Effector memory CD4-positive, alpha-beta T cell (primary cell): ENCODE results near the gene PPM1F.

Experiments
- DNase-seq, 3 donors: peaks; one replicate each; pipeline ENCODE4 v3.0.0-alpha.2; 2020
- H3K27ac ChIP-seq: 2 replicates; pipeline ENCODE4 v1.7.0; 2013; ENCODE audit warnings: mild to moderate bottlenecking, low read length, moderate library complexity; ENCODE audit not compliant: insufficient read depth, poor library complexity, severe bottlenecking
- H3K27me3 ChIP-seq: replicated peaks from 2 replicates; pipeline ENCODE4 v1.7.0; 2013; ENCODE audit warnings: mild to moderate bottlenecking, low read length; ENCODE audit not compliant: insufficient read depth, control insufficient read depth, poor library complexity, severe bottlenecking
- H3K36me3 ChIP-seq: 2 replicates; pipeline ENCODE4 v1.7.0; 2013; ENCODE audit warnings: mild to moderate bottlenecking, low read length, moderate library complexity; ENCODE audit not compliant: control insufficient read depth, insufficient read depth
- H3K4me1 ChIP-seq: 2 replicates; pipeline ENCODE4 v1.7.0; 2013; ENCODE audit warnings: low read length, mild to moderate bottlenecking; ENCODE audit not compliant: control insufficient read depth, insufficient read depth, poor library complexity, severe bottlenecking
- H3K4me3 ChIP-seq: 2 replicates; pipeline ENCODE4 v1.7.0; 2013; ENCODE audit warnings: low read length, low read depth, mild to moderate bottlenecking; ENCODE audit not compliant: insufficient read depth, poor library complexity, severe bottlenecking
- H3K9me3 ChIP-seq: 2 replicates; pipeline ENCODE4 v1.7.0; 2013; ENCODE audit warnings: mild to moderate bottlenecking, low read length, moderate library complexity; ENCODE audit not compliant: control insufficient read depth

PPM1F gene

GRCh38 chr22:21933413-21933812 is 19.2 kb downstream of the PPM1F start:
- DNase-seq, result no peak
- no peaks in the 10 kb centered on the region for H3K9me3 ChIP-seq
- H3K27ac ChIP-seq, result no peak overlapping the region
- H3K36me3 ChIP-seq, result peaks cover 26% of the 10 kb centered on the region
- H3K4me1 ChIP-seq, result peaks cover 6% of the 10 kb centered on the region
- no peak overlapping the region for H3K4me3 ChIP-seq
- H3K27me3 ChIP-seq, result no peaks in the 10 kb centered on the region

- H3K36me3 ChIP-seq, result peaks cover 26% of the 10 kb centered on the region
- no peak overlapping the region for H3K4me3 ChIP-seq
- no peak for DNase-seq
- no peaks in the 10 kb centered on the region for H3K4me1 ChIP-seq
- H3K27me3 ChIP-seq, result no peaks in the 10 kb centered on the region
- H3K9me3 ChIP-seq, result no peaks in the 10 kb centered on the region
- H3K27ac ChIP-seq, result no peak overlapping the region
Observed at GRCh38 chr22:21932347-21932746, 20.3 kb downstream of the PPM1F start.

- Histone ChIP-seq H3K27me3 (no peaks in the 10 kb centered on the region), H3K4me3 (no peak overlapping the region), H3K9me3 (no peaks in the 10 kb centered on the region), H3K36me3 (peaks cover 26% of the 10 kb centered on the region), H3K27ac (no peak overlapping the region), H3K4me1 (no peaks in the 10 kb centered on the region)
- no peak for DNase-seq
Observed at GRCh38 chr22:21931056-21931455, 21.6 kb downstream of the PPM1F start.

- no peak for DNase-seq
- H3K27ac ChIP-seq, result no peak overlapping the region
- H3K36me3 ChIP-seq, result peaks cover 26% of the 10 kb centered on the region
- no peaks in the 10 kb centered on the region for H3K9me3 ChIP-seq
- no peaks in the 10 kb centered on the region for H3K4me1 ChIP-seq
- H3K27me3 ChIP-seq, result no peaks in the 10 kb centered on the region
- no peak overlapping the region for H3K4me3 ChIP-seq
Observed at GRCh38 chr22:21929253-21929652, 23.4 kb downstream of the PPM1F start.

GRCh38 chr22:21928048-21928447 is 24.6 kb downstream of the PPM1F start:
- H3K9me3 ChIP-seq, result no peaks in the 10 kb centered on the region
- no peak for DNase-seq
- no peak overlapping the region for H3K4me3 ChIP-seq
- no peaks in the 10 kb centered on the region for H3K27me3 ChIP-seq
- H3K36me3 ChIP-seq, result peaks cover 21% of the 10 kb centered on the region
- H3K4me1 ChIP-seq, result no peaks in the 10 kb centered on the region
- no peak overlapping the region for H3K27ac ChIP-seq

GRCh38 chr22:21927174-21927823 is 25.3 kb downstream of the PPM1F start:
- Histone ChIP-seq H3K27me3 (no peaks in the 10 kb centered on the region), H3K27ac (no peak overlapping the region), H3K4me3 (no peak overlapping the region), H3K36me3 (peaks cover 13% of the 10 kb centered on the region), H3K9me3 (no peaks in the 10 kb centered on the region), H3K4me1 (no peaks in the 10 kb centered on the region)
- no peak for DNase-seq

- H3K4me1 ChIP-seq, result no peaks in the 10 kb centered on the region
- H3K4me3 ChIP-seq, result no peak overlapping the region
- H3K9me3 ChIP-seq, result no peaks in the 10 kb centered on the region
- H3K36me3 ChIP-seq, result peaks cover 10% of the 10 kb centered on the region
- no peak for DNase-seq
- no peak overlapping the region for H3K27ac ChIP-seq
- H3K27me3 ChIP-seq, result no peaks in the 10 kb centered on the region
Observed at GRCh38 chr22:21926728-21927127, 25.9 kb downstream of the PPM1F start.

- DNase-seq, result no peak
- peaks cover 4% of the 10 kb centered on the region for H3K36me3 ChIP-seq
- no peaks in the 10 kb centered on the region for H3K4me1 ChIP-seq
Observed at GRCh38 chr22:21923163-21923561, 29.5 kb downstream of the PPM1F start.

GRCh38 chr22:21922370-21923162 is 30.1 kb downstream of the PPM1F start:
- Histone ChIP-seq H3K27ac (no peak overlapping the region), H3K27me3 (no peaks in the 10 kb centered on the region), H3K4me3 (no peak overlapping the region), H3K9me3 (no peaks in the 10 kb centered on the region), H3K36me3 (peaks cover 4% of the 10 kb centered on the region), H3K4me1 (no peaks in the 10 kb centered on the region)
- DNase-seq, result no peak

More at GRCh38 chr22:21923163-21923561, 29.5 kb downstream of the PPM1F start:
- H3K27me3 ChIP-seq, result no peaks in the 10 kb centered on the region
- H3K9me3 ChIP-seq, result no peaks in the 10 kb centered on the region
- H3K27ac ChIP-seq, result no peak overlapping the region
- no peak overlapping the region for H3K4me3 ChIP-seq

GRCh38 chr22:21921729-21922128 is 30.9 kb downstream of the PPM1F start:
- no peak for DNase-seq
- Histone ChIP-seq H3K27me3 (no peaks in the 10 kb centered on the region), H3K9me3 (no peaks in the 10 kb centered on the region), H3K4me3 (no peak overlapping the region), H3K27ac (no peak overlapping the region), H3K36me3 (peaks cover 4% of the 10 kb centered on the region), H3K4me1 (no peaks in the 10 kb centered on the region)
